AG09309 (cell line): Measurements from ENCODE around the gene PIP4K2A.
A peak's percentile ranks its signal among the peaks of the same experiment; 100 is the strongest.

Source experiments
- DNase-seq: peaks from one replicate; pipeline ENCODE4 v3.0.0-alpha.2; 2010; ENCODE audit warnings: low read depth
- H3K4me3 ChIP-seq: 2 replicates; pipeline ENCODE4 v1.5.1; 2011; ENCODE audit warnings: mild to moderate bottlenecking, low read depth, low read length, moderate library complexity; ENCODE audit not compliant: control insufficient read depth
- TF ChIP-seq, protein P1 (sequence below): IDR thresholded peaks from 2 replicates; pipeline ENCODE4 v1.5.1; 2011; ENCODE audit warnings: mild to moderate bottlenecking, low read depth, low read length, inconsistent platforms; ENCODE audit not compliant: insufficient read depth, control insufficient read depth; ENCODE audit errors: missing control alignments

The PIP4K2A gene

DNA sequence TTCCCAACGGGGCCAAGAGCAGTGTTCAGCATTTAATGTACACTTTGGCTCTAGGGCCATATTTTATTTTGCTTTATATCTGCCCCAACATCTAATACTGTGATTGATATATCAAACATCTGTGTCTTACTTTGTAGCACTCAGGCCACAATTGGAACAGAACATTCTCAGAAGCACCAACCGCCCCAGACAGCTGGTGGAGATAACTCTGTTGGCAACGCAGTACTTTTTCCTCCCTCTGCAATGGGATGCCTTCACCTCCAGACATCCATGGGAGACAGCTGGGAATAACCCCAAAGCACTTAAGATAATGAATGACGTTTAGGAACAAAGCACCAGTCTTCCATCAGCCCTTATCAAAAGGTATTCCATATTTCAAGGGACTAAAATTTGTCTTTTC, 57.4 kb downstream of the PIP4K2A start:
- TF ChIP-seq, protein P1, sequence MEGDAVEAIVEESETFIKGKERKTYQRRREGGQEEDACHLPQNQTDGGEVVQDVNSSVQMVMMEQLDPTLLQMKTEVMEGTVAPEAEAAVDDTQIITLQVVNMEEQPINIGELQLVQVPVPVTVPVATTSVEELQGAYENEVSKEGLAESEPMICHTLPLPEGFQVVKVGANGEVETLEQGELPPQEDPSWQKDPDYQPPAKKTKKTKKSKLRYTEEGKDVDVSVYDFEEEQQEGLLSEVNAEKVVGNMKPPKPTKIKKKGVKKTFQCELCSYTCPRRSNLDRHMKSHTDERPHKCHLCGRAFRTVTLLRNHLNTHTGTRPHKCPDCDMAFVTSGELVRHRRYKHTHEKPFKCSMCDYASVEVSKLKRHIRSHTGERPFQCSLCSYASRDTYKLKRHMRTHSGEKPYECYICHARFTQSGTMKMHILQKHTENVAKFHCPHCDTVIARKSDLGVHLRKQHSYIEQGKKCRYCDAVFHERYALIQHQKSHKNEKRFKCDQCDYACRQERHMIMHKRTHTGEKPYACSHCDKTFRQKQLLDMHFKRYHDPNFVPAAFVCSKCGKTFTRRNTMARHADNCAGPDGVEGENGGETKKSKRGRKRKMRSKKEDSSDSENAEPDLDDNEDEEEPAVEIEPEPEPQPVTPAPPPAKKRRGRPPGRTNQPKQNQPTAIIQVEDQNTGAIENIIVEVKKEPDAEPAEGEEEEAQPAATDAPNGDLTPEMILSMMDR, result no peak
- DNase-seq, result no peak
- no peak overlapping the region for H3K4me3 ChIP-seq

DNA sequence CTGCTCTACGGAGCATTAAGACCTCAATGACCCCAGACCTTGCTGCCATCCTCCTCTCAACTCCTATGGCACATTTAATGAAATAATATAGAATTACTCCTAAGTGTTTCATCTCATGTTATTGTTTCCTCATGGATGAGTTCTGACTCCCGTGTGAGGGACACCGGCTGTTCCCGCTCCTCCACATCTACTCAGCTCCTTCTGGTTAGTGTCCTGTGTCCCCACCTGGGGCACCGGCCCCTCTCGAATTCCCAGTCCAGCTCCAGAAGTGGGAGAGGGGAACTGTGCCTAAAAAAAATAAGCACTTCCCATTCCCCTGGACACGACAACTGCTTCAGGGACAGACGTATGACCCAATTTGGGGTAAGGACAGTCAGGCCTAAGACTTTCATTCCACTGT, 58.3 kb downstream of the PIP4K2A start:
- no peak overlapping the region for H3K4me3 ChIP-seq
- TF ChIP-seq, protein P1, result no peak
- DNase-seq, result no peak

DNA sequence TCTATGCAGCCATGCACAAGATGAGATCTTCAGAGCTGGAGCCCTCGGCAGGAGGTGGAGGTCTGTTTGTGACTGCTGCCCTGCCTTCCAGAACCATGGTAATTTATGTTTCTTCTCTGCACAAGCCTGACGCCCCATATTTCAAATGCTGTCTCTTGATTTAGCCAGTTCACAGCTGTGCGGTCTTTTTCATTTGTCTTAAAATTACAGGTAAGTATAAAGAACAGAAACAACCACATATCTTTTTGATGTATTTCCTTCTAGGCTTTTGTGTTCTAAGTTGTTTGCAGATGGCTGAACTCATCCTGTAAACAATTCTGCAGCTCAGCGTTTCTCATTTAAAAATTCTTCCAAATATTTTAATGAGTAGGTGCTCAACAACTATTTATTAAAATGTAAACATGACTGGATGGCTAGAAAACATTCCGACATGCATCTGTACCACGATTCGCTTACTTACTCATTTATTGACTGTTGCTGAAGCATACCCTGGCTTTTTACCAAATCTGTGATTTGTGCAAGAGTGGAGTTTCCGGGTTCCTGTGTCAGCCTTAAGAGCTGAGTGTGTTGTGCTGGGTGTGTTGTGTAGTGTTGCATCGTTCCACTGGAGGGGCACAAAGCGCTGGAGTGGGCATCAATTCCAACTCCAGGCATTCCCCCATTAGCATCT, 58.9 kb downstream of the PIP4K2A start:
- DNase-seq, result peak; percentile 34
- TF ChIP-seq, protein P1, result no peak
- no peak overlapping the region for H3K4me3 ChIP-seq

DNA sequence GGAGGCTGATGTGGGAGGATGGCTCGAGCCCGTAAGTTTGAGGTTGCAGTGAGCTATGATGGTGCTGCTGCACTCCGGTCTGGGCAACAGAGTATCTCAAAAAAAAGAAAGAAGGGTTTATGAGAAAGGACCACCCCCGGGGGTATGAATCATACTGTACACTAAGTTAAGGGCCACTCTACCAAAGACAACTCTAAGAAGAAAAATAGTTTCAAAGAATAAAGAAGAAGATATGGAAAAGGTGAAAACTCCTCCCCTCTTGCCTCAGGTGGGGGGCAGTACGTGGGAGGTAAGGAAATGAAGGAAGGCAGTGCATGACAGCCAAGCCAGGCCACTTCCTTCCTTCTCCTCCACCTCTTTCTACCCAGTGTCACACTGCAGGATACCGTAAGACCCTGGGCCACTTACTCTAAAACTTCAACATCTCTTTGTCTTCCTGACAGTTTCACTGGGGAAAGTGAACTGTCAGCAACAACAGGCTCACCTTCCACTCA, 61.3 kb downstream of the PIP4K2A start:
- H3K4me3 ChIP-seq, result no peak overlapping the region
- DNase-seq, result no peak

DNA sequence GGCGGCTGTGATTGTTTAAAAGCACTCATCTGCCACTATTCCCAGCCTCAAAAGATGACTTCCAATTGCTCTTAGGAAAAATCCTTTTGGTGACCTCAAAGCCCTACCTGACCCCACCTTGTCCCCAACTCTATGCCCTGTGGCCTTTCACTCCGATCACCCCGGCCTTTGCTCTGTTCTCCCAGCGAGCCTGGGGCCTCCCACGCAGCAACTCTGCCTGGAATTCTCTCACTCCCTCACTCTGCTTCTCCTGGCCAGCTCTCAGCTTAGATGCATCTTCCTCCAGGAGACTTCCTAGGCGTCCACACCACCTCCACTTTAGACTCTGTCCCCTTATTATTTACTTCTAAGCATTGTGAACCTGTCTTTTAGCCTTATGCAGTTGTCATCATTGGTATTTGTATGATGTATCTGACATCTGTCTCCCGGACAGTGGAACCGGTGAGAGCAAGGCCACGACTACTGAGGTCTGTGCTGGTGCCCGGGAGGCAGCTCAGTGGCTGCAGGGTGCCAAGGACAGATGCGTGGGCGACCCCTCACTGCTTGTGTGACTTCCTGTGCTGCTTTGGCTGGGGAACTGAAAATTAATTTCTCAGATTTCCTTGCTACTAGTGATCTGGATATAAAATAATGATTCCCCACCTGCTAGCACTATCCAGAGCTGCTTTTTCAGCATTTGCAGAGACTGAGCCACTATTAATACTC, 63.0 kb downstream of the PIP4K2A start:
- TF ChIP-seq, protein P1, result no peak
- H3K4me3 ChIP-seq, result no peak overlapping the region
- no peak for DNase-seq

More for the DNA sequence above, 61.3 kb downstream of the PIP4K2A start:
- TF ChIP-seq, protein P1, result no peak

DNA sequence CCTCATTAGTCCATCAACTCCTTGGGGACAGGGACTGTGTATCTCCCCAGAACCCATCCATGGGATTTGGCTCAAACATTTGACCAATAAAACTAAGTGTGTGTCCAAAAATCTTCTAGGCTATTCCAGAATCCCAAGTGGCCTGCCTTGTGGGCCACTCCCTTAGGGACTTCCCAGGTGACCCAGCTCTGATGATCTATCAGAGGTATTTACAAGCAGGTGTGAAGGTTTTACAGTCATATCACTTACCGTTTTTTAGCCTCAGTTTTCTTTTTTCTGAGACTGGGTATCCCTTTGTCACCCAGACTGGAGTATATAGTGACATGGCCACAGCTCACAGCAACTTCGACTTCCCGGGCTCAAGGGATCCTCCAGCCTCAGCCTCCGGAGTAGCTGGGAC, 64.4 kb downstream of the PIP4K2A start:
- DNase-seq, result no peak
- H3K4me3 ChIP-seq, result no peak overlapping the region
- TF ChIP-seq, protein P1, result no peak

DNA sequence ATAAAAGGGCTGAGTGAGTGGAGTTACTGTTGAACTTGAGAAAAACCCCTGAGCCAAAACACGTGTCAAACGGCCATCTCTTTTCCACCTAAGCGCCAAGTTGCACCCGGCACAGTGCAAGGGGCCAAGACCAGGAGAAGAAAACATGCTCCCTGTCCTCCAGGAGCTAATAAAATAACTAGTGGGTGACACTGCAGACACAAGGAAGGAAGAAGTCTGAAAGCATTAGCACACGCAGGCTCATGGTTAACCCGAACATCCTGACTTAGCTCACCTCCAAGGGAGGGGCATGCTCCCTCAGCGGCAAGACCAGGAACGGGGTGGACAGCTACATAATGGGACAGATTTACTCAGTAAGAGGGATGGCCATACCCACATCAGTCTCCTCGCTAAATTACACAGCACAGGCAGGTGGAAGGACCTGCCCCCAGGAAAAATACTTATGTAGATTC, 65.0 kb downstream of the PIP4K2A start:
- no peak overlapping the region for H3K4me3 ChIP-seq
- TF ChIP-seq, protein P1, result no peak
- DNase-seq, result no peak
